Coronary artery (tissue), 2 donors: ENCODE results near the gene RASGRF1.
"Not testable (repeated sequence)": the region's sequence is repeated elsewhere in the genome, so short reads cannot be mapped to it uniquely, and the experiment has no call there.

Experiments used
- DNase-seq: peaks from one replicate; pipeline ENCODE4 v3.0.0-alpha.2; 2017; ENCODE audit warnings: low spot score
- H3K27ac ChIP-seq, 2 donors: fragments of 200-600 bp; sonication (generic); one replicate each; pipeline ENCODE4 v1.5.1; 2016 to 2019
- H3K4me3 ChIP-seq: fragments of 200-600 bp; sonication (generic); 2 replicates; pipeline ENCODE4 v1.5.1; 2016; ENCODE audit warnings: mild to moderate bottlenecking, moderate library complexity
- TF ChIP-seq, protein P1 (sequence below): fragments of 200-600 bp; sonication (generic); IDR thresholded peaks from one replicate; pipeline ENCODE4 v1.5.1; 2019; ENCODE audit warnings: antibody characterized with exemption

The RASGRF1 gene

DNA sequence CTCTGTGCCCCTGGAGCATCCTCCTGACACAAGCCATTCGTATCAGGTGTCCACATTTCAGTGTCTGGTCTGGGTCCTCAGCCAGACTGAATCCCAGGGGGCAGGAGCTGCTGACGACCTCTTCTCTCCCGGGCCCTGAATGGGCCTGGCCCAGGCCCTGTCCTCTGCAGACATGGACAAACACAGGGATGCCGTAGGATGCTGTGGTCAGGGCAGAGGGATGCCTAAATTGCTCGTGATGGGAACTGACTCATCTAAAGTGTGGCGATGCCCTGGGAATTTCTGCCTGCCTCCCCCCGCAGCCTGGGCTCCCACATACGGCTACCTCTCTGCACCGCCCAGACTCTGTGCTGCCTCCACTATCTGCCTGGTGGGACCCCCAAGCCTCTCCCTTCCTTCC is 87.3 kb downstream of the RASGRF1 start:
- no peak for DNase-seq
- Histone ChIP-seq H3K27ac (no peak overlapping the region), H3K4me3 (no peak overlapping the region)
- TF ChIP-seq, protein P1, sequence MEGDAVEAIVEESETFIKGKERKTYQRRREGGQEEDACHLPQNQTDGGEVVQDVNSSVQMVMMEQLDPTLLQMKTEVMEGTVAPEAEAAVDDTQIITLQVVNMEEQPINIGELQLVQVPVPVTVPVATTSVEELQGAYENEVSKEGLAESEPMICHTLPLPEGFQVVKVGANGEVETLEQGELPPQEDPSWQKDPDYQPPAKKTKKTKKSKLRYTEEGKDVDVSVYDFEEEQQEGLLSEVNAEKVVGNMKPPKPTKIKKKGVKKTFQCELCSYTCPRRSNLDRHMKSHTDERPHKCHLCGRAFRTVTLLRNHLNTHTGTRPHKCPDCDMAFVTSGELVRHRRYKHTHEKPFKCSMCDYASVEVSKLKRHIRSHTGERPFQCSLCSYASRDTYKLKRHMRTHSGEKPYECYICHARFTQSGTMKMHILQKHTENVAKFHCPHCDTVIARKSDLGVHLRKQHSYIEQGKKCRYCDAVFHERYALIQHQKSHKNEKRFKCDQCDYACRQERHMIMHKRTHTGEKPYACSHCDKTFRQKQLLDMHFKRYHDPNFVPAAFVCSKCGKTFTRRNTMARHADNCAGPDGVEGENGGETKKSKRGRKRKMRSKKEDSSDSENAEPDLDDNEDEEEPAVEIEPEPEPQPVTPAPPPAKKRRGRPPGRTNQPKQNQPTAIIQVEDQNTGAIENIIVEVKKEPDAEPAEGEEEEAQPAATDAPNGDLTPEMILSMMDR: no peak

DNA sequence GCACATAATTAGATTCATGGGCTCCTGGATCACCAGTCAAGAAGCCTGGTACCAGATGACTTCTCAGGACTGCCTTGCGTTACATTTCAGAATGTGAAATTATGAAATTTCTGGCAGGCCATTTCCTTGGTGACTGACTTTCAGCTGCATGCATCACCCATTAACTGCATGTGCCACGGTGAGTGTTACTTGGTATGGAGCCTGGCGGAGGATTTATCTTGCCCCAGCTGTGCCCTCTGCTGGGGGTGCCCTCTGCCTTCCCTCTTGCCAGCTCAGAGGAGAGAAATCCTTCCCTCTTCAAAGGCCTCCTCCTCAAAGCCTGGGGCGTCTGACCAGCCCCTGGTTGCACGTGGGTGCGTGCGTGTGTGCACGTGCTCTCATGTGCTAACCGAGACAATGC is 88.0 kb downstream of the RASGRF1 start:
- Histone ChIP-seq H3K4me3 (no peak overlapping the region), H3K27ac (no peak overlapping the region)
- DNase-seq: no peak
- TF ChIP-seq, protein P1: no peak

DNA sequence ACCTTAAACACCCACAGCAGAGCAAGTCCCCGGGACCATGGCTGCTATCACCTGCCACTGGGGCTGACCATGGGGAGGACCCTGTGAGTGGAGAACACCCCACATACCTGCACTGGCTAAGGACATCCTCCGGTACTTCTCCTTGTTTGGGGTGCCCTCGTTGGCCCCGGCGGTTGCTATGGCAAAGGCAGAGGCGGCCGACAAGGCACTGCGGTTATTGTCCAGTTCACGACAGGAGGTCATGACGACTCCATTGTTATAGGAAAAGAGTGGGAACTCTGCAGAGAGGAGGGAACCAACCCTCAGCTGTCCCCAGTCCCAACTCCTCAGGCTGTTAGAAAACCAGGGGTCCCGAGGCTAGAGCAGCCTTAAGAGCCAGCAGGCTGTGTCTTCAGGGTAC is 90.9 kb downstream of the RASGRF1 start:
- Histone ChIP-seq H3K4me3 (no peak overlapping the region), H3K27ac (no peak overlapping the region)
- no peak for DNase-seq
- TF ChIP-seq, protein P1: no peak

DNA sequence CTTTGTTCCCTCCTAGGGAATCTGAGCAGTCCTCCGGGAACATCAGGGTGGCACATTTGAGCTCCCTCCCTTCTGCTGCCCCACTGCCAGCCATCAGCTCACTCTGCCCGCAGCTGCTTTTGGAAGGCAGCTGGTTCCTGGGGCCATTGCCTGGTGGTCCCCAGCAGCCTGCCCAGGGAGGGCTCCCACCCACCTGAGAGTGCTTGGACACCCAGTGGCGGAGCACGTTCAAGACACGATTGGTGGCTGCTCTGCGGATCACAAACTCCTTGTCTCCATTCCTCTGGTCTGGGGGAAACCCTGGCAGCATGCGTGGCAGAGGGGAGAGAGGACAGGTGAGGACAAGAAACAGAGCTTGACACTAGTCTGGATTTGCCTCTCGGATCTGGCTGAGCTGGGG is 92.1 kb downstream of the RASGRF1 start:
- Histone ChIP-seq H3K27ac (no peak overlapping the region), H3K4me3 (no peak overlapping the region)
- DNase-seq: no peak
- TF ChIP-seq, protein P1: no peak

DNA sequence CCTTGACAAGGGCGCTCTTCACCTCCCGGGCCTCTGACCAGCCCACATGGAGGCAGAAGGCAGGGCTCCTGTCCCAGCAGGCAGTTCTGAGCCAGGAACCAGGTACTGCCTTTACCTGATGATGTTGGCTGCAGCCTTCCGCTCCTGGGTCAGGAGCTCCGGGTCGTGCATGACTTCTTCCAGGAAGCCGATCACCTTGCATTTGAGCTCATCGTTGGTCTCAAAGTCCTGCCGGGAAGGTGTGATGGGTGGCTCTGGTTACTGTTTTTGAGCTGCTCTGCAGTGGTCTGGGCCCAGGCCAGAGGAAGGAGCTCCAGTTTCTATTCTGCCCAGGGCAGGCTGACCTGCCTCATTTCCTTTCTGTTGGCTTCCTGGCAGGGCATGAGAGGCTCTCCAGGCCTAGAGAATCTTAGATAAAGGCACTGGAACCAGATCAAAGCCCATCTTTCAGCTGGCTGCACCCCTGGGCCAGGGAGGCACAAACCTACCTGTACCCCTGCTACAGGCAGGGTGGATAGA is 92.5 kb downstream of the RASGRF1 start:
- TF ChIP-seq, protein P1: no peak
- H3K4me3 ChIP-seq: no peak overlapping the region
- DNase-seq: no peak
- H3K27ac ChIP-seq: no peak overlapping the region

DNA sequence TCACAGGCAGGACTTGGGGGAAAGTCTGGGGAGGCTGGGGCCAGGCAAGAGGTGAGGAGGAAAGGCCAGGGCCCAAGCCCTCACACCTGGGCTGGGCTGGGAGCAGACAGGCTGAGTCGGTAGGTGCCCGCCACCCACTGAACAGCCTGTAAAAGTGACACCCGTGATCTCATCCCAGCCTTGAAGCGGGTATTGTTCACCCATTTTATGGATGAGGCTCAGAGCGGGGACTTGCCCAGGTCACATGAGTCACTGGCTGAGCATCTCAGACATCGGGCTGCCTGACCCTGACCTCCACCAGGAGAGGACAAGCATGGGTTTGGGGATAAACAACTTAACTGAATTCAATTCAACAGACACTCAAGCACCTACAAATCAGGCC is 93.7 kb downstream of the RASGRF1 start:
- Histone ChIP-seq H3K4me3 (no peak overlapping the region), H3K27ac (no peak overlapping the region)
- no peak for DNase-seq
- TF ChIP-seq, protein P1: no peak

DNA sequence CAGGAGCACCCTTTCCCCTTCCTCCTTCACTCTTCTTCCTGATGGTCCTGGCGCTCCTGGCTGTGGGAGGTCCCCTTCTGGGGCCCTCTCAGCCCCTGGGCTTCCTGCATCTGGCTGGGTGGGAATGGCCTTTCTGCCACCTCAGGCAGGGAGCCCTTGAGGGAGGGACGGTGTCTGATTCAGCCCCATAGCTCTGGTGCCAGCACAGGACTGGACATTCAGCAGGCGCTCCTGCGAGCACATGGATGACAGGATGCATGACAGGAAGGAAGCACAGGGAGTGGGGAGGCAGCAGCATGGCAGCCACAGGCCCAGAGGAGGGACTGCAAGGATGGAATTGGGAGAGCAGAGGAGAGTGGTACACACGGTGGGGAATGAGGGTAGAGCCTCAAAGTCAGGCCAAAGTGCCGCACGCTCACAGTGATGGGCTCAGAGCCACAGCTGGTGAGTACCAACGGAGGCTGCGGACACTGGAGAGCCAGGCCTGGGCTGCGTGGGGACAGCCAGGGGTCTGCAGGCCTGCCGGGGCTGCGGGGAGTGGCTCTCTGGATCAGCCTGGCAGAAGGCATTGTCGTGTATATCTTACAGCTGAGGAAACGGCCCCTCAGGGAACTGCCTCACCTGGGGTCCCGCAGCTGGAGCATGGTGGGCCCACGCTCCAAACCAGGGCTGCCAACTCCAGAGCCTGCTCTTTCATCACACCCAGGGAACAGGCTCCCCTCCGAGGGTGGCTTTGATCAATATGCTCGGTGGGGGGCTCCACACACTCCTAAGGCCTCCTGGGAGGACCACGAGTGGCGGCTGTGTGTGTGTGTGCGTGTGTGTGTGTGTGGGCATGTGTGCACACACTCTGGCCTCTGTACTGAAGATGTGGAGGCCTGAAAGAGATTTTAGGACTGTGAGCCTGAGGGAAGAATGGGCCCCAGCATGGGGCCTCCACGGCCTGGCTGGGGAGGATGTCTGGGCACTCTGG is 94.4 kb downstream of the RASGRF1 start:
- TF ChIP-seq, protein P1: no peak
- Histone ChIP-seq H3K4me3 (no peak overlapping the region), H3K27ac (no peak overlapping the region)
- no peak for DNase-seq

DNA sequence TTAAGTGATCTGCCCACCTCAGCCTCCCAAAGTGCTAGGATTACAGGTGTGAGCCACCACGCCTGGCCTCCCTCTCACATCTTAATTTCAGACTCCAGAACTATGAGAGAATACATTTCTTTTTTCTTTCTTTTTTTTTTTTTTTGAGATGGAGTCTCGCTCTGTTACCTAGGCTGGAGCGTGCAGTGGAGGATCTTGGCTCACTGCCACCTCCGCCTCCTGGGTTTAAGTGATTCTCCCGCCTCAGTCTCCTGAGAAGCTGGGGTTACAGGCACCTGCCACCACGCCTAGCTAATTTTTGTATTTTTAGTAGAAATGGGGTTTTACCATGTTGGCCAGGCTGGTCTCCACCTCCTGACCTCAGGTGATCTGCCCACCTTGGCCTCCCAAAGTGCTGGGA is 95.4 kb downstream of the RASGRF1 start:
- H3K4me3 ChIP-seq, H3K27ac ChIP-seq, DNase-seq: not testable (repeated sequence)
